Sigmoid colon (tissue), 7 donors: Measurements from ENCODE around the gene PPP4R3C. TPM values are rescaled to one million over a fixed set of nuclear protein-coding genes. Genes with fewer than 3 reads are reported as not detected.
"Not testable (repeated sequence)": the region's sequence is repeated elsewhere in the genome, so short reads cannot be mapped to it uniquely, and the experiment has no call there.

Experiments
- DNase-seq: peaks from one replicate; pipeline ENCODE4 v3.0.0-alpha.2; 2019
- H3K27ac ChIP-seq, 4 donors: fragments of 200-600 bp; sonication (generic); one replicate each; pipeline ENCODE4 v1.5.1; 2016 to 2019; ENCODE audit warnings: mild to moderate bottlenecking in 1 of 4
- H3K27me3 ChIP-seq, 3 donors: fragments of 200-600 bp; sonication (generic); one replicate each; pipeline ENCODE4 v1.5.1; 2019; ENCODE audit warnings: mild to moderate bottlenecking in 1 of 3
- H3K36me3 ChIP-seq, 4 donors: fragments of 200-600 bp; sonication (generic); one replicate each; pipeline ENCODE4 v1.5.1; 2016 to 2019
- H3K4me1 ChIP-seq, 4 donors: fragments of 200-600 bp; sonication (generic); one replicate each; pipeline ENCODE4 v1.5.1; 2017 to 2019
- H3K4me3 ChIP-seq, 4 donors: fragments of 200-600 bp; sonication (generic); one replicate each; pipeline ENCODE4 v1.5.1; 2017 to 2019; ENCODE audit warnings: mild to moderate bottlenecking in 2 of 4, moderate library complexity in 1 of 4
- H3K9me3 ChIP-seq, 4 donors: fragments of 200-600 bp in 3 of 4; sonication (generic) in 3 of 4; one replicate each; pipeline versions ENCODE4 v1.5.1 to v1.6.1; 2013 to 2019
- EP300 ChIP-seq, 4 donors: sonication (generic); formaldehyde crosslinking; IDR thresholded peaks; one replicate each; pipeline ENCODE4 v1.6.1; 2017; ENCODE audit warnings: antibody characterized with exemption in 4 of 4
- POLR2A ChIP-seq, 2 donors: fragments of 450-650 bp; IDR thresholded peaks; one replicate each; pipeline ENCODE4 v1.6.1; 2016; ENCODE audit warnings: antibody characterized with exemption in 2 of 2, mild to moderate bottlenecking in 2 of 2, moderate library complexity in 2 of 2
- POLR2AphosphoS5 ChIP-seq, 4 donors: sonication (generic); formaldehyde crosslinking; IDR thresholded peaks; one replicate each; pipeline ENCODE4 v1.6.1; 2017; ENCODE audit warnings: antibody characterized with exemption in 4 of 4
- WGBS, 2 donors: extraction: QIAGEN DNeasy Blood & Tissue Kit; methylation state at CpG; one replicate each; pipeline ENCODE4 v1.1.7; 2013; 5-methylcytosine and 5-hydroxymethylcytosine counted together
- intact Hi-C: fragments of 100-400 bp; cut with DNase I; formaldehyde crosslinking; loops from one replicate; pipeline ENCODE4 v1.15.1; 2023
- polyA plus RNA-seq, 3 donors: library from polyadenylated mRNA; stranded (reverse); fragments of 200-250 nt; gene quantifications; one replicate each; pipeline ENCODE4 v1.2.3, GENCODE V29; 2013
- total RNA-seq, 4 donors: library from RNA; depleted of rRNA; stranded (reverse); fragments of >200 nt; gene quantifications; one replicate each; pipeline ENCODE4 v1.1.0, GENCODE V29; 2016
- TF ChIP-seq, protein P1 (sequence below), 4 experiments: fragments of 450-650 bp in 3 of 4; fragments of 200-600 bp in 1 of 4; IDR thresholded peaks; one replicate each; pipeline ENCODE4 v1.5.1; 2016 to 2019; ENCODE audit warnings: antibody characterized with exemption in 4 of 4, mild to moderate bottlenecking in 3 of 4, moderate library complexity in 2 of 4
- donor health status: healthy with polysubstance abuse.
- donor health status: Bipolar disorder and iron deficiency.
- donor health status: healthy.

Gene PPP4R3C
- total and polyA plus RNA-seq, 7 donors: not detected

DNA sequence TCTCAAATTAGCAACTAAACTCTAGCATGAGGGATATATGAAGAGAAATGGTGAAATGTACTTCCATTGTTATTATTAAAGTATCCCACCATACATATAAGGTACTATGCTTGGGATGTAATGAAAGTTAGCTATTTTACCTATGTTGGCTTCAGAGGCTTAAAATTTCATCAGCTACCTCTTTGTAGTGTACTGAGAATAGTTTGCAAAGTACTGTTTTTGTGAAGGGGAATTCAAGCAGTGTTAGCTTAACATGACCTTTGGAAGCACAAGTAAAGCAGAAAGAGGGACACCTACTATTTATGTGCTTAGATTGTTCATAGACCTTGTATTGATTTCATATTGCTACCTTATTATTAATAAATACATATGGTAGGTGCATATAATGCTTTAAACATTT is 11.8 kb downstream of the PPP4R3C start:
- Histone ChIP-seq H3K36me3 (no peaks in the 10 kb centered on the region), H3K4me3 (no peak overlapping the region), H3K27ac (no peak overlapping the region), H3K27me3 (no peaks in the 10 kb centered on the region), H3K4me1 (no peaks in the 10 kb centered on the region), H3K9me3 (no peaks in the 10 kb centered on the region)
- TF ChIP-seq, protein P1, sequence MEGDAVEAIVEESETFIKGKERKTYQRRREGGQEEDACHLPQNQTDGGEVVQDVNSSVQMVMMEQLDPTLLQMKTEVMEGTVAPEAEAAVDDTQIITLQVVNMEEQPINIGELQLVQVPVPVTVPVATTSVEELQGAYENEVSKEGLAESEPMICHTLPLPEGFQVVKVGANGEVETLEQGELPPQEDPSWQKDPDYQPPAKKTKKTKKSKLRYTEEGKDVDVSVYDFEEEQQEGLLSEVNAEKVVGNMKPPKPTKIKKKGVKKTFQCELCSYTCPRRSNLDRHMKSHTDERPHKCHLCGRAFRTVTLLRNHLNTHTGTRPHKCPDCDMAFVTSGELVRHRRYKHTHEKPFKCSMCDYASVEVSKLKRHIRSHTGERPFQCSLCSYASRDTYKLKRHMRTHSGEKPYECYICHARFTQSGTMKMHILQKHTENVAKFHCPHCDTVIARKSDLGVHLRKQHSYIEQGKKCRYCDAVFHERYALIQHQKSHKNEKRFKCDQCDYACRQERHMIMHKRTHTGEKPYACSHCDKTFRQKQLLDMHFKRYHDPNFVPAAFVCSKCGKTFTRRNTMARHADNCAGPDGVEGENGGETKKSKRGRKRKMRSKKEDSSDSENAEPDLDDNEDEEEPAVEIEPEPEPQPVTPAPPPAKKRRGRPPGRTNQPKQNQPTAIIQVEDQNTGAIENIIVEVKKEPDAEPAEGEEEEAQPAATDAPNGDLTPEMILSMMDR (IDR thresholded peaks at IDR 0.05): no peak
- no peak for TF ChIP-seq POLR2A (IDR thresholded peaks at IDR 0.05)
- no peak for TF ChIP-seq POLR2AphosphoS5 (IDR thresholded peaks at IDR 0.05)
- TF ChIP-seq EP300 (IDR thresholded peaks at IDR 0.05): no peak
- no peak for DNase-seq
- intact Hi-C loops: no loop called here

DNA sequence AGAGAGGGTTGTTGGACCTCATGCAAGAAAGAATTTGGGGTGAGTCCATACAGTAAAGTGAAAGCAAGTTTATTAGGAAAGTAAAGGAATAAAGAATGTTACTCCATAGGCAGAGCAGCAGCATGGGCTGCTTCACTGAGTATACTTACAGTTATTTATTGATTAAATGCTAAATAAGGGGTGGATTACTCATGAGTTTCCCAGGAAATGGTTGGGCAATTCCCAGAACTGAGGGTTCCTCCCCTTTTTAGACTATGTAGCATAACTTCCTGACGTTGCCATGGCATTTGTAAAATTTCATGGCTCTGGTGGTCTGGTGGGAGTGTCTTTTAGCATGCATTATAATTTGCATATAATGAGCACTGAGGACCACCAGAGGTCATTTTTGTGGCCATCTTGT is 16.7 kb downstream of the PPP4R3C start:
- intact Hi-C loops: no loop called here

DNA sequence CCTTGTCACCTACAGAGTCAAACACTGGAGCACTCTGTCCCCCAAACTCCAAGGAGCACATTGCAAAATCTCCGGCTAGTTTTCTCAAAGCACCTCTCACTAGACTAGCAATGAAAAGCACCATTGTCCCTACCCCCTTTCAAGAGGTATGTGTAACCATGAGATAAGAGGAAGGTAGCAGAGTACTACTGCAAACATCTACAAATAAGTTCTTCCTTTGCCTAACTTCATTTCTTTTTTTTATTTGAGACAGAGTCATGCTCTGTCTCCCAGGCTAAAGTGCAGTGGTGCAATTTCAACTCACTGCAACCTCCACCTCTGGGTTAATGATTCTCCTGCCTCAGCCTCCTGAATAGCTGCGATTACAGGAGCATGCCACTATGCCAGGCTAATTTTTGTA is 17.7 kb downstream of the PPP4R3C start:
- Histone ChIP-seq H3K27me3 (no peaks in the 10 kb centered on the region), H3K9me3 (no peaks in the 10 kb centered on the region), H3K36me3 (no peaks in the 10 kb centered on the region), H3K4me3 (no peak overlapping the region), H3K4me1 (no peaks in the 10 kb centered on the region), H3K27ac (no peak overlapping the region)
- intact Hi-C loops: no loop called here
- no peak for TF ChIP-seq POLR2A (IDR thresholded peaks at IDR 0.05)
- TF ChIP-seq EP300 (IDR thresholded peaks at IDR 0.05): no peak
- TF ChIP-seq, protein P1 (IDR thresholded peaks at IDR 0.05): no peak
- no peak for TF ChIP-seq POLR2AphosphoS5 (IDR thresholded peaks at IDR 0.05)
- DNase-seq: no peak
- WGBS, 2 donors: 48 to 74% methylated on average over 2 of the region's 2 CpGs

More for the DNA sequence above, 16.7 kb downstream of the PPP4R3C start:
- H3K9me3 ChIP-seq: no peaks in the 10 kb centered on the region
- no peaks in the 10 kb centered on the region for H3K4me1 ChIP-seq
- H3K27ac ChIP-seq: no peak overlapping the region
- H3K27me3 ChIP-seq: no peaks in the 10 kb centered on the region
- H3K4me3 ChIP-seq: no peak overlapping the region
- TF ChIP-seq POLR2A (IDR thresholded peaks at IDR 0.05) (no peak), POLR2AphosphoS5 (IDR thresholded peaks at IDR 0.05) (no peak), EP300 (IDR thresholded peaks at IDR 0.05) (no peak)
- TF ChIP-seq, protein P1 (IDR thresholded peaks at IDR 0.05): no peak
- no peak for DNase-seq
- no peaks in the 10 kb centered on the region for H3K36me3 ChIP-seq
- WGBS, 2 donors: 77 to 80% methylated on average over 1 of the region's 1 CpG

DNA sequence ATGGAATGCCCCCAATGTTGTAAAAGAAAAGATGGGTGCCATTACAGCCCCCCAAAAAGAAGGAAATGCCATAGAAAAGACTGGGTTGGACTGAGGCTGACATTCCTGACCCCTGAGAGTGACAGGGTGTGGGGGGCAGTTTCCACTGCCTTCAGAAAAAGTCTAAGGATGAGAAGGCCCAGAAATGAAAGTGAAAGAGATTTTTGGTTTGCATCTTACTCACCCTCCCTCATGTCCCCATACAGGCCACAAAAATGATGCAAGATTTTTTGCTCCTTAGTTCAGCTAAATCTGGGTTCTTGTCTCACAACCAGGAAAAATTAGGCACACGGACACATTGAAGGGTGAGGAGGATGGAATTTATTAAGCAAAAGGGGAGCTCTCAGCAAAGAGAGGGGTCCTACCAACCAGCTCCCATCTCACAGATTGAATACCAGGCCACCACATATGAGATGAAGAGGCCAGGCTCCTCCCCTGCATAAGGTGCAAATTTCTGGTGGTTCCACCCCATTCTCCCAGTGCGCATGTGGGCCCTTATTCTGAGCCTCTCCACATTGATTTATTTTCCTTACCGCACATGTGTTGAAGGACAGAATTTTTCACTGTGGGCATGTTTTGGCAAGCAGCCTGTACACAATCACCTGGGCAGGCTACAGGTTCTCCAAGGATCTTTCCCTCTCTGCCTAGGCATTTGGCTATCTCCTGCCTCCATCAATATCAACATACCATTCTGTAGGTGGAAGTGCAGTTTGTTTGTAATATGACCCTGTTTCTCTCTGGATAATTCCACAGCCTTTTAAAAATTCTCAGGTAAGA is 18.8 kb downstream of the PPP4R3C start:
- intact Hi-C loops: no loop called here
- TF ChIP-seq EP300 (IDR thresholded peaks at IDR 0.05) (no peak), POLR2A (IDR thresholded peaks at IDR 0.05) (no peak), POLR2AphosphoS5 (IDR thresholded peaks at IDR 0.05) (no peak)
- TF ChIP-seq, protein P1 (IDR thresholded peaks at IDR 0.05): no peak
- Histone ChIP-seq H3K4me3 (no peak overlapping the region), H3K27me3 (no peaks in the 10 kb centered on the region), H3K27ac (no peak overlapping the region), H3K36me3 (no peaks in the 10 kb centered on the region), H3K4me1 (no peaks in the 10 kb centered on the region), H3K9me3 (no peaks in the 10 kb centered on the region)
- DNase-seq: no peak
- WGBS, 2 donors: 63 to 94% methylated on average over 3 of the region's 3 CpGs

DNA sequence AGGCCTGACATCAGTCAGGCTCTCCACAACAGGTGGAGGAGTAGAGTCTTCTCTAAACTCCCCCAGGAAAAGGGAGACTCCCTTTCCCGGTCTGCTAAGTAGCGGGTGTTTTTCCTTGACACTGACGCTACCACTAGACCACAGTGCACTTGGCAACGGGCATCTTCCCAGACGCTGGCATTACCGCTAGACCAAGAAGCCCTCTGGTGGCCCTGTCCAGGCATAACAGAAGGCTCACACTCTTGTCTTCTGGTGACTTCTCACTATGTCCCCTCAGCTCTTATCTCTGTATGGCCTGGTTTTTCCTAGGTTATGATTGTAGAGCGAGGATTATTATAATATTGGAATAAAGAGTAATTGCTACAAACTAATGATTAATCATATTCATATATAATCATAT is 20.7 kb downstream of the PPP4R3C start:
- intact Hi-C loops, H3K4me3 ChIP-seq, H3K36me3 ChIP-seq, H3K27ac ChIP-seq, H3K4me1 ChIP-seq, H3K9me3 ChIP-seq, DNase-seq, H3K27me3 ChIP-seq: not testable (repeated sequence)
- 95 to 97% methylated on average over 7 of the region's 7 CpGs for WGBS, 2 donors
